NCI-H1048 (cell line): ENCODE results near the gene NDUFAF2.
"Not testable (repeated sequence)": the region's sequence is repeated elsewhere in the genome, so short reads cannot be mapped to it uniquely, and the experiment has no call there.

ENCODE experiments used
- DNase-seq: peaks from one replicate; lab custom pipeline; 2025; lab: John Stamatoyannopoulos, UW

NDUFAF2 gene

DNA sequence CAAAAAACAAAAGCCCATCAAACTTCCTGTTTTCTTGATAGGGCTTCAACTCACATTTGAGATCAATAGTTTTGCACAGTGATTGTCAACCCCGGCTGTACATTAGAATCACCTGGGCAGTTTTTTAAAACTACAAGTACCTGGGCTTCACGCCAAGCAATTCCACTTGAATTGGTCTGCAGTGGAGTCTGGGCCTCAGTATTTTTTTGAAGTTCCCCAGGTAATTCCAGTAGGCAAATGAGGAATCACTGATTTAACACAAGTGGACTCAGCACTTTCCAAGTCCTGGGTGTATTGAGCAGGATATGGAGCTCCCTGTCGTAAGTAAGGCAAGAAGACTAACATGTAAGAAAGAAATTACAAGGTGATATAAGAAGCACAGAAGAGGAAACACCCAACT, 232.1 kb downstream of the NDUFAF2 start:
- DNase-seq: no peak

DNA sequence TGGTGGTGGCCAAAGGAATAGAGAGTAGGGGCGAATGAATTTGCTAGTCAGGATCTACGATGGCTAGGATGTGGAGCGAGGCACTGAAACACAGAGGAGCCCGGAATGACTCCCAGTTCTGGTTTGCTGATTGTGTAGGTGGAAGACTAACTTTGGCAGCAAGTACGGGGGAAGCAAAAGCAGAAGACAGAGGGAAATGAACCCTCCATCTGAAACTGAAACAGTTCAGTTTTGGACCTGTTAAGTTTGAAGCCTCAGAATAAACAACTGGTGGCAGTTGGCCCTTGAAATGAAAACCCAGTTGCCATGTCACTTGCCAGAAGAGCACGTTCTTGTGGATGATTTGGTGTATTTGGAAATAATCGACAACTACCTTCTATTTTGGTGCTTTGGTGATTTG, 232.7 kb downstream of the NDUFAF2 start:
- DNase-seq: no peak

DNA sequence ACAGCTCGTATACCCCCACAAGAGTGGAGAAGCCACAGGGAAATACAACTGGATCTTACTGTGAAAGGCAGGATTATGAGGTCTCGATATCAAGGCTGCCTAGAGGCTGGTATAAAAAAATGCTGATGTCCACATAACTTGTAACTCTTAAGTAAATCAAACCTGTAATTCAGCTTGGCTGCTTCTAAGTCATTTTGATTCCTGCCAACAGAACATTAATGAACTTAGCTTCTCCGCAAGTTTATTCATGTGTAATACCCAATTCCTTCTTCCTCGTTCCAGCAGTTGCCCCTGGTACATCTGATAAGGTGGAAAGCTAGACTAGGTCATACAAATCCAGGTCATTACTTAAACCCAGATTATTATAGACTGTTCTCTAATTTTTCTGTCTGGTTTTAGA, 233.7 kb downstream of the NDUFAF2 start:
- no peak for DNase-seq

GRCh38 chr5:61180886-61181285, 235.9 kb downstream of the NDUFAF2 start:
- no peak for DNase-seq

GRCh38 chr5:61182449-61182848, 237.4 kb downstream of the NDUFAF2 start:
- DNase-seq: no peak

DNA sequence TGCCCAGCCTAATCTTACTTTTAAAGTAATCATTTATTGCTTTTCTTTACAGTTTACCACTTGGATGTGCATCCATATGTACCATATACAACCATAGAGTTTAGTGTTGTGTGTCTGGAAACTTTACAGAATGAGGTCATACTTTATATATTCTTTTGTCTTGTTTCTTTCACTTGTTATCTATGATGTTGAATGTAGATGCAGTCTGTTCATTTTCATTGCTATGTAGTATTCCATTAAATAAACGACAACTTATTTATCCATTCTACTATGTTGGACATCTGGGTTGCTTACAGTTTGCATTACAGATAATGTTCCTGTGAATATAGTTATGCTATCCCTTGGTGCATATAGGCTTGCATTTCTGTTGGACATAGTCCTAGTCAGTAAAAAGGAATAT, 238.5 kb downstream of the NDUFAF2 start:
- DNase-seq: no peak

- DNase-seq: no peak
Measured at GRCh38 chr5:61184708-61185107, 239.7 kb downstream of the NDUFAF2 start.

DNA sequence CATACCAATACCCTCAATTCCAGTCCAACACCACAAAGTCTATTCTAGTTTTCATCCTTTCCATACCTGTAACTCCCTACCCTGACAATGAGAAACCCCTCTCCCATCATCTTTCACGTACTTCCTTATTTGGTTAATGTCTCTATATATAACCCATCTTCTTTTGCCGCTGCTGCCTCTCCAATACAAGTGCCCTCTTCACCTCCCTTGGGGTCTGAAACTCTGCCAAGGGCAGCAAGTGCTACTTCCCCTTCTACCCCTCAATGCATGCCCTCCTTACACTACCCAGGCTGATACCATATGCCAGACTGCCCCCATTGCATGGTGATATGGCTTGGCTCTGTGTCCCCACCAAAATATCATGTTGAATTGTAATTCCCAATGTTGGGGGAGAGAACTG, 241.6 kb downstream of the NDUFAF2 start:
- DNase-seq: no peak

DNA sequence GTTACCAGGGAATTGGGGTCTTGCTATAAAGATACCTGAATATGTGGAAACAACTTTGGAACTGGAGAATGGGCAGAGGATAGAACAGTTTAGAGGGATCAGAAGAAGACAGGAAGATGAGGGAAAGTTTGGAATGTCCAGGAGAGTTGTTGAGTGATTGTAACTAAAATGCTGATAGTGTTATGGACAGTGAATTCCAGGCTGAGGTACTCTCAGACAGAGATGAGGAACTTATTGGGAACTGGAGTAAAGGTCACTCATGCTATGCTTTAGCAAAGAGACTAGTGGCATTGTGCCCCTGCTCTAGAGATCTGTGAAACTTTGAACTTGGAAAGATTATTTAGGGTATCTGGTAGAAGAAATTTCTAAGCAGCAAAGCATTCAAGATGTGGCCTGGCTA, 242.3 kb downstream of the NDUFAF2 start:
- DNase-seq: not testable (repeated sequence)

DNA sequence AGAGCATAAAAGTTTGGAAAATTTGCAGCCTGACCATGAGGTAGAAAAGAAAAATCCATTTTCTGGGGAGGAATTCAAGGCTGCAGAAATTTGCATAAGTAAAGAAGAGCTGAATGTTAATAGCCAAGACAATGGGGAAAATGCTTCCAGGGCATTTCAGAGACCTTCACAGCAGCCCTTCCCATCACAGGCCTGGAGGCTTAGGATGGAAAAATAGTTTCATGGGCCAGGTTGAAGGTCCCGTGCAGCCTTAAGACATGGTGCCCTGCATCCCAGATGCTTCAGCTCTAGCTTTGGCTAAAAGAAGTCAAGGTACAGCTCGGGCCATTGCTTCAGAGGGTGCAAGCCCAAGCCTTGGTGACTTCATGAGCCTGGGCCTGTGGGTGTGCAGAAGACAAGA, 242.8 kb downstream of the NDUFAF2 start:
- DNase-seq: not testable (repeated sequence)

GRCh38 chr5:61198606-61199005, 253.6 kb downstream of the NDUFAF2 start:
- DNase-seq: no peak

GRCh38 chr5:61200582-61201155, 255.7 kb downstream of the NDUFAF2 start:
- DNase-seq: no peak

DNA sequence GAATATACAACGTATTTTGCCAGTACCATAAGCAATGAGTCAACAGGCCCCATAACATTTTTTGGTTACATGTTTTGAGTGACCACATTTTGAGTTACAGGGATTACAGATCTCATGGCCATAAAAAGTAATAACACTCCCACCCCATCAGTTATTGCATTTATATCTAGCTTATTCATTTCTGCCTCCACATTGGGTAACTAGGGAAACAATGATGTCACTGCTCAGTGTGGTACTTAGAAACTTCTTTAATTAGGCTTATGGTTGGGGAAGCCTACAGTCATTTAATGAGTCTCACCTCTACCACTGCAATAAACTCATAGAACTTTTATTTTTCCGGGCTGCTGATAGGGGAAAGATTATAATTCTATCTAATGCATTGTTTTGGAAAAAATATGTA, 257.2 kb downstream of the NDUFAF2 start:
- DNase-seq: no peak
